Hepatocyte (in vitro differentiated cells): ENCODE results near the gene TFF1. TPM values are rescaled to one million over a fixed set of nuclear protein-coding genes. Genes with fewer than 3 reads are reported as not detected.
A peak's percentile ranks its signal among the peaks of the same experiment; 100 is the strongest.

ENCODE experiments used
- DNase-seq: peaks from one replicate; pipeline ENCODE4 v3.0.0-alpha.2; 2016; ENCODE audit warnings: low spot score
- H2AFZ ChIP-seq: fragments of 200-600 bp; sonication (generic); 2 replicates; pipeline ENCODE4 v1.6.0; 2016; ENCODE audit warnings: antibody characterized with exemption, mild to moderate bottlenecking
- H3K27ac ChIP-seq: fragments of 200-600 bp; sonication (generic); 2 replicates; pipeline ENCODE4 v1.5.1; 2016; ENCODE audit warnings: mild to moderate bottlenecking
- H3K27me3 ChIP-seq: fragments of 200-600 bp; sonication (generic); 2 replicates; pipeline ENCODE4 v1.6.1; 2016
- H3K36me3 ChIP-seq: fragments of 200-600 bp; sonication (generic); replicated peaks from 2 replicates; pipeline ENCODE4 v1.5.1; 2016; ENCODE audit warnings: low read depth; ENCODE audit not compliant: insufficient read depth
- H3K4me1 ChIP-seq: fragments of 200-600 bp; sonication (generic); 2 replicates; pipeline ENCODE4 v1.5.1; 2016; ENCODE audit warnings: mild to moderate bottlenecking, moderate library complexity; ENCODE audit not compliant: insufficient read depth
- H3K4me2 ChIP-seq: fragments of 200-600 bp; sonication (generic); 2 replicates; pipeline ENCODE4 v1.6.0; 2016
- H3K4me3 ChIP-seq: fragments of 200-600 bp; sonication (generic); 2 replicates; pipeline ENCODE4 v1.5.1; 2016; ENCODE audit warnings: mild to moderate bottlenecking
- H3K79me2 ChIP-seq: fragments of 200-600 bp; sonication (generic); 2 replicates; pipeline ENCODE4 v1.6.0; 2017; ENCODE audit warnings: mild to moderate bottlenecking
- H3K9me2 ChIP-seq: fragments of 200-600 bp; sonication (generic); replicated peaks from 2 replicates; pipeline ENCODE4 v1.6.0; 2017; ENCODE audit warnings: mild to moderate bottlenecking; ENCODE audit not compliant: insufficient read depth
- H3K9me3 ChIP-seq: fragments of 200-600 bp; sonication (generic); 2 replicates; pipeline ENCODE4 v1.5.1; 2016; ENCODE audit warnings: low read depth, mild to moderate bottlenecking
- H4K20me1 ChIP-seq: fragments of 200-600 bp; sonication (generic); 2 replicates; pipeline ENCODE4 v1.6.0; 2016; ENCODE audit warnings: mild to moderate bottlenecking; ENCODE audit not compliant: insufficient read depth, poor library complexity, severe bottlenecking
- EZH2 ChIP-seq: fragments of 200-600 bp; sonication (generic); IDR thresholded peaks from 2 replicates; pipeline ENCODE4 v1.6.1; 2016; ENCODE audit warnings: antibody characterized with exemption, mild to moderate bottlenecking, borderline replicate concordance
- EZH2phosphoT487 ChIP-seq: fragments of 200-600 bp; sonication (generic); IDR thresholded peaks from one replicate; pipeline ENCODE4 v1.6.1; 2018; ENCODE audit warnings: antibody characterized with exemption, mild to moderate bottlenecking, low read depth, moderate library complexity; ENCODE audit not compliant: unreplicated experiment, severe bottlenecking
- WGBS: methylation state at CpG from one replicate; pipeline ENCODE4 v1.1.6; 2016; ENCODE audit warnings: low lambda C conversion rate; ENCODE audit errors: missing lambda C conversion rate; 5-methylcytosine and 5-hydroxymethylcytosine counted together
- polyA plus RNA-seq: library from polyadenylated mRNA; unstranded; fragments of >200 nt; fragmentation: Nextera tagmentation; extraction: Ambion mirVana; gene quantifications from 2 replicates; pipeline ENCODE4 v1.2.1, GENCODE V29; 2016
- total RNA-seq: library from RNA; depleted of rRNA; stranded (reverse); fragments of >200 nt; gene quantifications from 2 replicates; pipeline ENCODE4 v1.2.3, GENCODE V29; 2014
- TF ChIP-seq, protein P1 (sequence below): fragments of 200-600 bp; sonication (generic); IDR thresholded peaks from 2 replicates; pipeline ENCODE4 v1.5.1; 2016; ENCODE audit warnings: antibody characterized with exemption, mild to moderate bottlenecking; ENCODE audit not compliant: poor library complexity

Gene TFF1
- total and polyA plus RNA-seq, 2 experiments from 2014 or later: 57.4 to 140 TPM

DNA sequence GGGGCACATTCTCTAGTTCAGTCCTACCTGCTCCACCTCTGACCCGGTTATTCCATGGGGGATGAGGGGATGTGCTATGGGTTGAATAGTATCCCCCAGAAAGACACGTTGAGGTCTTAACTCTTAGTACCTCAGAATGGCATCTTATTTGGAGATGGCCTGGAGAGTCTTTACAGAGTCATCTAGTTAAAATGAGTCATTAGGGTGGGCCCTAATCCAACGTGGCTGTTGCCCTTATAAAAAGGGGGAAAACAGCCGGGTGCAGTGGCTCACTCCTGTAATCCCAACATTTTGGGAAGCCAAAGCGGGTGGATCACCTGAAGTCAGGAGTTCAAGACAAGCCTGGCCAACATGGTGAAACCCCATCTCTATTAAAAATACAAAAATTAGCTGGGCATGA lies 23.9 kb upstream of the TFF1 start:
- DNase-seq: no peak
- Histone ChIP-seq H4K20me1 (no peaks in the 10 kb centered on the region), H2AFZ (no peak overlapping the region), H3K9me2 (no peaks in the 10 kb centered on the region), H3K79me2 (no peaks in the 10 kb centered on the region), H3K27me3 (no peaks in the 10 kb centered on the region), H3K9me3 (no peaks in the 10 kb centered on the region), H3K36me3 (no peaks in the 10 kb centered on the region), H3K4me1 (peaks cover 4% of the 10 kb centered on the region), H3K4me2 (no peak overlapping the region), H3K4me3 (no peak overlapping the region), H3K27ac (peak overlapping the region; percentile 80)
- 77% methylated on average over 5 of the region's 5 CpGs for WGBS
- TF ChIP-seq EZH2 (no peak), EZH2phosphoT487 (no peak)
- TF ChIP-seq, protein P1, sequence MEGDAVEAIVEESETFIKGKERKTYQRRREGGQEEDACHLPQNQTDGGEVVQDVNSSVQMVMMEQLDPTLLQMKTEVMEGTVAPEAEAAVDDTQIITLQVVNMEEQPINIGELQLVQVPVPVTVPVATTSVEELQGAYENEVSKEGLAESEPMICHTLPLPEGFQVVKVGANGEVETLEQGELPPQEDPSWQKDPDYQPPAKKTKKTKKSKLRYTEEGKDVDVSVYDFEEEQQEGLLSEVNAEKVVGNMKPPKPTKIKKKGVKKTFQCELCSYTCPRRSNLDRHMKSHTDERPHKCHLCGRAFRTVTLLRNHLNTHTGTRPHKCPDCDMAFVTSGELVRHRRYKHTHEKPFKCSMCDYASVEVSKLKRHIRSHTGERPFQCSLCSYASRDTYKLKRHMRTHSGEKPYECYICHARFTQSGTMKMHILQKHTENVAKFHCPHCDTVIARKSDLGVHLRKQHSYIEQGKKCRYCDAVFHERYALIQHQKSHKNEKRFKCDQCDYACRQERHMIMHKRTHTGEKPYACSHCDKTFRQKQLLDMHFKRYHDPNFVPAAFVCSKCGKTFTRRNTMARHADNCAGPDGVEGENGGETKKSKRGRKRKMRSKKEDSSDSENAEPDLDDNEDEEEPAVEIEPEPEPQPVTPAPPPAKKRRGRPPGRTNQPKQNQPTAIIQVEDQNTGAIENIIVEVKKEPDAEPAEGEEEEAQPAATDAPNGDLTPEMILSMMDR: no peak

DNA sequence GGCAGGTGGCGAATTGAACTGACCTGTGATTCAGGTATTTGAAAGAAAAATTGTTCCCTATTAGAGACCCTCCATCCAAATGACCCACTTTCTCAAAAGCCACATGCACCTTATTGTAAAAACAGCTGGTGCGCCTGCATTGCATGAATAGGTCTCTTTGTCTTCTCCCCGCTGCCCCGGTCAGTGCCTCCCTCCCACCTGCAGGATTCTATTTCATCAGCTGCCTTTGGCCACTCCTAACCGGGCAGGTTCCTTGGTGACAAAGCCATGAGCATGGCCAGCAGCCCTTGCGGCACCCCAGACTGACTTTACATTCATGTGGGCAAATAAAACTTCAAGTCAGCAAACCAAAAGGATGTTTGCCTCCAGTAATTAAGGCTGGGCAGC lies 23.1 kb upstream of the TFF1 start:
- Histone ChIP-seq H3K4me1 (peaks cover 8% of the 10 kb centered on the region), H3K79me2 (no peaks in the 10 kb centered on the region), H2AFZ (peak overlapping the region; percentile 66), H3K36me3 (no peaks in the 10 kb centered on the region), H3K27me3 (no peaks in the 10 kb centered on the region), H3K9me2 (no peaks in the 10 kb centered on the region), H4K20me1 (no peaks in the 10 kb centered on the region), H3K4me3 (no peak overlapping the region), H3K9me3 (no peaks in the 10 kb centered on the region), H3K4me2 (peak overlapping the region; percentile 64), H3K27ac (peak overlapping the region; percentile 80)
- peak; percentile 64 for DNase-seq
- 51% methylated on average over 6 of the region's 6 CpGs for WGBS
- no peak for TF ChIP-seq EZH2phosphoT487
- TF ChIP-seq EZH2: no peak
- TF ChIP-seq, protein P1: no peak

DNA sequence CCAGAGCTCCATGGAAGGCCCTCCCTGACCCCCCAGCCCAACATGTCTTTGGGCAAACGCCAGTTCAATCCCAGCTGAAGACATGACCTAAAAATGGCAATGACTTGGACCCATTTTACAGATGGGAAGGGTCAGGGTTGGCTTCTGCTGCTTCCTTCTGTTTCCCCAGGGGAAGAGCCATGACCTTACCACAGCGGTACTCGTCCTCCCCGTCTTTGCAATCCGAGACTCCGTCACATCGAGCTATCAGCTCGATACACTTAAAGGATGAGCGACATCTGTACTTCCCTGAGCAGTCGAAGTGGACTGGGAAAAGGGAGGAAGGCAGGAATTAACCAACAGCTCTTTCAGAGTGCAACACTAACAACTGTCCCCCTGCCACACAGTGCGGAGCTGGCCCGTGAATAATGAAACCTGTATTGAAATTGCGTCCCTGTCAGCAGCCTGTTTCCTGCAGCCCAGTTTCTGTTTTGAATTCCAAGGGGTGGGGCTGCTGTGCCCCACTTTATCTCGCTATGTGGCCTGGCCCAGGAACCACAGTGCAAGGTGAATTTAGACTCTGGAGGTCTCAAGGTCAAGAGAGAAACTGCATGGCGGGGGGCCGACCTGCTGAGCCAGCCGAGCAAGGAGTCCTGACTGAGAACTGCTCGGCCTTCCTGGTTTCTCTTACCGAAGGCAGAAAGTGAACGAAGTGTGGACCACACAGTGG lies 22.6 kb upstream of the TFF1 start:
- H3K4me3 ChIP-seq: no peak overlapping the region
- peaks cover 12% of the 10 kb centered on the region for H3K4me1 ChIP-seq
- no peaks in the 10 kb centered on the region for H3K27me3 ChIP-seq
- WGBS: 67% methylated on average over 20 of the region's 20 CpGs
- no peaks in the 10 kb centered on the region for H3K79me2 ChIP-seq
- peak overlapping the region; percentile 80 for H3K27ac ChIP-seq
- no peaks in the 10 kb centered on the region for H4K20me1 ChIP-seq
- TF ChIP-seq EZH2phosphoT487: no peak
- TF ChIP-seq EZH2: no peak
- TF ChIP-seq, protein P1: no peak
- H3K9me3 ChIP-seq: no peaks in the 10 kb centered on the region
- H3K4me2 ChIP-seq: peak overlapping the region; percentile 64
- H3K36me3 ChIP-seq: no peaks in the 10 kb centered on the region
- DNase-seq: no peak
- no peaks in the 10 kb centered on the region for H3K9me2 ChIP-seq
- H2AFZ ChIP-seq: peak overlapping the region; percentile 66
